Lung (tissue), 12 donors: ENCODE measurements around the gene TAB2. TPM values are rescaled to one million over a fixed set of nuclear protein-coding genes. Genes with fewer than 3 reads are reported as not detected.
"Not testable (repeated sequence)": the region's sequence is repeated elsewhere in the genome, so short reads cannot be mapped to it uniquely, and the experiment has no call there.

Experiments
- ATAC-seq: fragments of 200-7000 bp; cut with Tn5 transposase; one replicate; pipeline ENCODE4 v1.9.1; 2020; ENCODE audit warnings: moderate number of reproducible peaks; ENCODE audit not compliant: insufficient read depth, low FRiP score
- DNase-seq, 3 donors: peaks; one replicate each; pipeline ENCODE4 v3.0.0-alpha.2; 2013 to 2017
- H3K27ac ChIP-seq, 2 donors: one replicate each; pipeline ENCODE4 v1.5.1; 2013; ENCODE audit warnings: mild to moderate bottlenecking in 2 of 2, moderate library complexity in 2 of 2, control low read depth in 1 of 2, inconsistent platforms in 1 of 2, low read depth in 1 of 2, low read length in 1 of 2
- H3K27me3 ChIP-seq, 3 donors: one replicate each; pipeline ENCODE4 v1.5.1; 2013; ENCODE audit warnings: low read length in 2 of 3; ENCODE audit not compliant: control insufficient read depth in 3 of 3, insufficient read depth in 3 of 3
- H3K36me3 ChIP-seq, 4 donors: one replicate each; pipeline ENCODE4 v1.5.1; 2013; ENCODE audit warnings: low read length in 4 of 4, mild to moderate bottlenecking in 1 of 4, moderate library complexity in 1 of 4; ENCODE audit not compliant: control insufficient read depth in 4 of 4, insufficient read depth in 4 of 4
- H3K4me1 ChIP-seq, 5 donors: one replicate each; pipeline ENCODE4 v1.5.1; 2013; ENCODE audit warnings: low read length in 5 of 5, mild to moderate bottlenecking in 2 of 5, moderate library complexity in 1 of 5; ENCODE audit not compliant: control insufficient read depth in 5 of 5, insufficient read depth in 5 of 5
- H3K4me3 ChIP-seq: one replicate; pipeline ENCODE4 v1.5.1; 2013; ENCODE audit warnings: mild to moderate bottlenecking, control low read depth, moderate library complexity
- H3K9ac ChIP-seq, 2 donors: one replicate each; pipeline ENCODE4 v1.5.1; 2013; ENCODE audit warnings: low read length in 2 of 2, control low read depth in 1 of 2; ENCODE audit not compliant: insufficient read depth in 1 of 2
- H3K9me3 ChIP-seq, 4 donors: one replicate each; pipeline ENCODE4 v1.5.1; 2013; ENCODE audit warnings: low read length in 3 of 4, mild to moderate bottlenecking in 1 of 4, moderate library complexity in 1 of 4; ENCODE audit not compliant: control insufficient read depth in 4 of 4, insufficient read depth in 3 of 4
- WGBS, 2 donors: extraction: QIAGEN DNeasy Blood & Tissue Kit; methylation state at CpG; one replicate each; pipeline ENCODE4 v1.1.7; 2013; 5-methylcytosine and 5-hydroxymethylcytosine counted together
- polyA plus RNA-seq, 2 donors: library from polyadenylated mRNA; stranded (reverse); fragments of 200-250 nt; gene quantifications; one replicate each; pipeline ENCODE4 v1.2.1, GENCODE V29; 2013
- total RNA-seq, 2 donors: library from RNA; depleted of rRNA in 1 of 2; stranded (reverse); fragments of >200 nt in 1 of 2; gene quantifications; one replicate each; pipeline ENCODE4 v1.2.1, GENCODE V29; 2014 to 2021
- TF ChIP-seq, protein P1 (sequence below): IDR thresholded peaks from 2 replicates; pipeline ENCODE4 v1.5.1; 2012; ENCODE audit warnings: mild to moderate bottlenecking; ENCODE audit errors: control extremely low read depth, extremely low read depth
- donor health status: control.
- donor health status: control.
- donor health status: Bipolar disorder and iron deficiency.
- donor health status: healthy.
- donor health status: DM: yes; HTN: yes; CAD: no.

TAB2 gene
- total and polyA plus RNA-seq, 4 donors, result 15.8 to 75.9 (median 33.2) TPM

DNA sequence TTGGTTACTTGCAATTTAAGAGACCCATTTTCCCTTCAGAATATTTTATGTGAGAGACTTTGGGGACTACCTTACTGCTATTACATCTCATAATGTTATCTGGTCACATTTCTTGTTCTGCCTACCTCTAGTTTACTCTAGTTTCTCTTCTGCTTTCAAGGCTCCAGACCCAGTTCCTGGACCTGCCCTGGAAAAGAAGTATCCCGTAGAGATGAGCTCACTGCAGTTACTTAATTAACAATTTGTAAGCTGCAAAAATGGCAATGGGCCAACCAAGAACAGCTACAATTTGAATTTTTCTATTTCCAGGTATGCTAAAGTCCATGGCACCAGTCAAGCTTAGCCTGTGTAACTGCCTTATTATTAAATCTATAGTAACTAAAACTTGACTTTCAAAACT is 25.0 kb downstream of the TAB2 start:
- Histone ChIP-seq H3K27me3 (no peaks in the 10 kb centered on the region), H3K36me3 (peaks cover 0 to 2% (median 0%) of the 10 kb centered on the region in 4 donors), H3K4me1 (peaks cover 0 to 16% (median 5%) of the 10 kb centered on the region in 5 donors), H3K27ac (no peak overlapping the region), H3K9me3 (peaks cover 0 to 1% (median 0%) of the 10 kb centered on the region in 4 donors), H3K4me3 (no peak overlapping the region), H3K9ac (no peak overlapping the region)
- WGBS, 2 donors, result 19 to 42% methylated on average over 1 of the region's 1 CpG
- no peak for ATAC-seq
- no peak for DNase-seq
- TF ChIP-seq, protein P1, sequence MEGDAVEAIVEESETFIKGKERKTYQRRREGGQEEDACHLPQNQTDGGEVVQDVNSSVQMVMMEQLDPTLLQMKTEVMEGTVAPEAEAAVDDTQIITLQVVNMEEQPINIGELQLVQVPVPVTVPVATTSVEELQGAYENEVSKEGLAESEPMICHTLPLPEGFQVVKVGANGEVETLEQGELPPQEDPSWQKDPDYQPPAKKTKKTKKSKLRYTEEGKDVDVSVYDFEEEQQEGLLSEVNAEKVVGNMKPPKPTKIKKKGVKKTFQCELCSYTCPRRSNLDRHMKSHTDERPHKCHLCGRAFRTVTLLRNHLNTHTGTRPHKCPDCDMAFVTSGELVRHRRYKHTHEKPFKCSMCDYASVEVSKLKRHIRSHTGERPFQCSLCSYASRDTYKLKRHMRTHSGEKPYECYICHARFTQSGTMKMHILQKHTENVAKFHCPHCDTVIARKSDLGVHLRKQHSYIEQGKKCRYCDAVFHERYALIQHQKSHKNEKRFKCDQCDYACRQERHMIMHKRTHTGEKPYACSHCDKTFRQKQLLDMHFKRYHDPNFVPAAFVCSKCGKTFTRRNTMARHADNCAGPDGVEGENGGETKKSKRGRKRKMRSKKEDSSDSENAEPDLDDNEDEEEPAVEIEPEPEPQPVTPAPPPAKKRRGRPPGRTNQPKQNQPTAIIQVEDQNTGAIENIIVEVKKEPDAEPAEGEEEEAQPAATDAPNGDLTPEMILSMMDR, result no peak

DNA sequence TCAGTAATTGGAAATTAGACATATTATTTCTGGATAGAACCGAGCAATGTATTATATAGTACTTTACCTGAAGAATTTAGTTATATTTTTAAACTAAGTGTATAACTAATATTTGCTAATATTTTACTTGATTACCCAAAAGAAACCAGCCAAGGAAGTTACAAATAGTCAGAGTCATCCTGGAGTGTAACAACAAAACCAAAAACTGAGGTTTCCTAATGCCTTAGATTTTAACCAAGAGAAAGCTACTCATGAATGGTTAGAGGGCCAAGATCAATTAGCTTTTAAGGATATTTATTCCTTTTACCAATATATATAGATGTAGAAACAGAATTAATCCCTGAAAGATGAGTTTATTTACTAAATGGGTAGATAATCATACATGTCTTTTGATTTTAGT is 26.0 kb downstream of the TAB2 start:
- H3K27me3 ChIP-seq, result no peaks in the 10 kb centered on the region
- H3K9me3 ChIP-seq, result peaks cover 0 to 1% (median 0%) of the 10 kb centered on the region in 4 donors
- H3K9ac ChIP-seq, result no peak overlapping the region
- peaks cover 0 to 2% (median 0%) of the 10 kb centered on the region in 4 donors for H3K36me3 ChIP-seq
- H3K4me1 ChIP-seq, result peaks cover 0 to 11% (median 0%) of the 10 kb centered on the region in 5 donors
- H3K27ac ChIP-seq, result no peak overlapping the region
- H3K4me3 ChIP-seq, result no peak overlapping the region
- DNase-seq, result no peak
- no peak for ATAC-seq
- TF ChIP-seq, protein P1, result no peak
- 79 to 84% methylated on average over 1 of the region's 1 CpG for WGBS, 2 donors

DNA sequence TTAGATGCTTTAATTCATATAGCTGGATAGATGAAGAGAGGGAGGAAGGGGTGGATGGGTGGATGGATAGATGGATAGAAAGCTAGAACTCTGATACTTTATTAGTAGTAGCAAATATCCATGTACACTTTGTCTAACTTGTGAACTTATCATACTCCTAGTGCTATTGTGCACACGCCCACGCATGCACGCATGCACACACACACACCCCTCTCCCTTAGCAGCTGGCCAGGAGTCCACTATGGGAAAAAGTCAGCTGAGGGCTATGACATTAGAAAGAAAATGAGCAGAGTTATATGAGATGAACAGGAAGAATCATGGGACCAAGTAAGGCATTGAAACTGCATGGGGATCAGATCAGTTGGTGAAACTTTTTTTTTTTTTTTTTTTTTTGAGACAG is 28.6 kb downstream of the TAB2 start:
- ATAC-seq (no peak), DNase-seq (no peak)
- Histone ChIP-seq H3K36me3 (peaks cover 0 to 2% (median 0%) of the 10 kb centered on the region in 4 donors), H3K9ac (no peak overlapping the region), H3K4me3 (no peak overlapping the region), H3K9me3 (no peaks in the 10 kb centered on the region), H3K27ac (no peak overlapping the region), H3K27me3 (no peaks in the 10 kb centered on the region), H3K4me1 (peaks cover 0 to 10% (median 0%) of the 10 kb centered on the region in 5 donors)
- WGBS, 2 donors, result 93 to 94% methylated on average over 3 of the region's 3 CpGs
- TF ChIP-seq, protein P1, result no peak

DNA sequence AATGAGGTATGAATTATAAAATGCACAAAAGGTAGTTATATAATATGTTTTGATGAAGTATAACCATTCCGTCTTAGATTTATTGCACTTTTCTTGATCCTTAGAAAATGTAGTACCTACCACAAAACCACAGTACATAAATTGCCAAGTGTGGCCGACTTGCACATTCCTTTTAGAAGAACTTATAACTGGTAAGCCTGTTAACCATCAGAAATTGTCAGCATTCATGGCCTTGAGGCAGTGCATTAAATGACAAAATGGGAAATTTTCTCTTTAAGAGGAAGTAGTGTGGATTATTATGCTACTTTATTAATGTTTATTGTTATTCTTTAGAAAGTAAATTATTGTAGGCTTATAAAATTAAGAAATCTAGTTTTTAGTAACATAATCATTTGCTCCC is 29.6 kb downstream of the TAB2 start:
- Histone ChIP-seq H3K4me3 (no peak overlapping the region), H3K9ac (no peak overlapping the region), H3K27ac (no peak overlapping the region), H3K27me3 (no peaks in the 10 kb centered on the region), H3K36me3 (peaks cover 0 to 2% (median 0%) of the 10 kb centered on the region in 4 donors), H3K9me3 (no peaks in the 10 kb centered on the region), H3K4me1 (peaks cover 0 to 7% (median 0%) of the 10 kb centered on the region in 5 donors)
- no peak for DNase-seq
- WGBS, 2 donors, result 48 to 67% methylated on average over 2 of the region's 2 CpGs
- no peak for ATAC-seq
- TF ChIP-seq, protein P1, result no peak

DNA sequence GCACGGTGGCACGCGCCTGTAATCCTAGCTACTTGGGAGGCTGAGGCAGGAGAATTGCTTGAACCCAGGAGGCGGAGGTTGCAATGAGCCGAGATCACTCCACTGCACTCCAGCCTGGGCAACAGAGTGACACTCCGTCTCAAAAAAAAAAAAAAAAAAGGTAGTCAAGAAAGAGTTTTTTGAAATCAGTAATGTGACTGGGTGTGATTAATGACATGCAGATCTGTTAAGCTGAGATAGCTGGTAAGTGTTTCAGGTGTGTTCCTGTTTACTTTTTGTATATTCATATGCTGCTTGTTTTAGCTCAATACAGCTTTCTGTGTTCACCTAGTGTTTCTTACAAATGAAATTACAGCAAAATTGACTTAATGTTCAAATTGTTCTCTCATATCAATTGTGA is 31.8 kb downstream of the TAB2 start:
- not testable (repeated sequence) for ATAC-seq, H3K4me1 ChIP-seq, DNase-seq, H3K27me3 ChIP-seq, H3K9me3 ChIP-seq, H3K36me3 ChIP-seq, H3K9ac ChIP-seq, H3K4me3 ChIP-seq, H3K27ac ChIP-seq
- WGBS, 2 donors, result 96 to 98% methylated on average over 6 of the region's 6 CpGs
